Stimulated activated CD8-positive, alpha-beta memory T cell treated with anti-CD3 and anti-CD28 coated beads, Interleukin-15, amount 100 ng/mL, for 24 hours (primary cell): ENCODE data around the gene MOK.
"Not testable (repeated sequence)": the region's sequence is repeated elsewhere in the genome, so short reads cannot be mapped to it uniquely, and the experiment has no call there.

Source experiments
- DNase-seq: peaks from one replicate; pipeline ENCODE4 v3.0.0-alpha.2; 2020; ENCODE audit warnings: low read depth

The MOK gene

GRCh38 chr14:102248121-102248520, 56.8 kb downstream of the MOK start:
- DNase-seq, result no peak

GRCh38 chr14:102246071-102246470, 58.9 kb downstream of the MOK start:
- no peak for DNase-seq

- DNase-seq, result not testable (repeated sequence)
These were observed 61.2 kb downstream of the MOK start for GRCh38 chr14:102243795-102244194.

- no peak for DNase-seq
These were observed 63.8 kb downstream of the MOK start for GRCh38 chr14:102241147-102241546.

- DNase-seq, result not testable (repeated sequence)
These were observed 64.5 kb downstream of the MOK start for GRCh38 chr14:102240481-102240880.

GRCh38 chr14:102239231-102239630, 65.7 kb downstream of the MOK start:
- DNase-seq, result no peak

GRCh38 chr14:102238766-102239165, 66.2 kb downstream of the MOK start:
- DNase-seq, result no peak

GRCh38 chr14:102238131-102238530, 66.8 kb downstream of the MOK start:
- no peak for DNase-seq

GRCh38 chr14:102236026-102236425, 68.9 kb downstream of the MOK start:
- DNase-seq, result no peak

- DNase-seq, result peak; percentile 47
These were observed 69.6 kb downstream of the MOK start for GRCh38 chr14:102235275-102235897.

- DNase-seq, result no peak
These were observed 70.4 kb downstream of the MOK start for GRCh38 chr14:102234331-102235264.

- no peak for DNase-seq
These were observed 71.9 kb downstream of the MOK start for GRCh38 chr14:102233081-102233480.

GRCh38 chr14:102232348-102232625, 72.7 kb downstream of the MOK start:
- no peak for DNase-seq

- no peak for DNase-seq
These were observed 73.3 kb downstream of the MOK start for GRCh38 chr14:102231476-102232347.

GRCh38 chr14:102230481-102231210, 74.3 kb downstream of the MOK start:
- no peak for DNase-seq

GRCh38 chr14:102229739-102230092, 75.2 kb downstream of the MOK start:
- DNase-seq, result no peak

GRCh38 chr14:102229071-102229738, 75.8 kb downstream of the MOK start:
- DNase-seq, result no peak

GRCh38 chr14:102227184-102227964, 77.6 kb downstream of the MOK start:
- DNase-seq, result no peak

- no peak for DNase-seq
These were observed 78.4 kb downstream of the MOK start for GRCh38 chr14:102226356-102227125.

GRCh38 chr14:102225936-102226335, 79.0 kb downstream of the MOK start:
- DNase-seq, result no peak
